ENCODE measurements around the gene ROS1. TPM values are rescaled to one million over a fixed set of nuclear protein-coding genes. Genes with fewer than 3 reads are reported as not detected.
"Not testable (repeated sequence)": the region's sequence is repeated elsewhere in the genome, so short reads cannot be mapped to it uniquely, and the experiment has no call there.

Gene ROS1
- polyA plus RNA-seq (2013), result not detected

DNA sequence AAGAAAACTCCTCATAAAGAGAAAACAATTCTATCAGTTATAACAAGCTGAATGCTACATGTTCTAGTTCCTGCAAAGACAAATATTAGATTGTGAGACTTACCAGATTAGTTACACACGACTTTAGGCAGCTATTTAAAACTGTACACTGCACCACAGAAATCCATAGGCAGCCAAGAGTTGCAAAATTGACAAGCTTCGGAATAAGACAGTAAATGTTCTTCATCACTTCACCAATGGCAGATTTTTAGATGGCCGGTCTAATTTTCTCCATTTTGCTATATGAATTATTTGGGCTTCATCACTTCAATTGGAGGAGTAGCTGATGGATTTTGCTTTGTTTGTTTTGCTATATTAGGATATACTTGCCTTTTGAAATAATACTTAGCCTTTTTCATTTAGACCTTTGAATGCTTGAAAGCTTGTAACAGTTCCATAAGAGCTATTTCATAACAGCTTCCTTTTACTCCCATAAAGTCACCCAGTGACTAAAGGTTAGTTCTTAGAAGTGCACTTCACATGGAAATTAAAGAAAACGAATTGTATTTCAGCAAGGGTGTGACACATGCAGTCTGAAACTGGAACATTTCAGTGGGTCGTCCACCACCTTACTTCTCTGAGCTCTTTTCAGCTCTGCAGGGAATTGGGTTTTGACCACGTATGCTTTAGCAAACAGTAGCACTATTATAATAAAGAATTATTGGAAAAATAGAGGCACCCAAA is at the start of gene ROS1:
ROS1 (minus strand) TSS at position 512 of the 723 bp plus-strand sequence; CDS start at position 226, 286 bp downstream.
- Histone ChIP-seq H3K4me3 (ENCODE audit: control insufficient read depth in 1 of 7, extremely low read depth in 1 of 7, insufficient read depth in 4 of 7, low read depth in 2 of 7, low read length in 6 of 7) (no peak within 1 kb of the TSS), H3K27me3 (replicated peaks in 2 of 5; ENCODE audit: control insufficient read depth in 4 of 5, insufficient read depth in 5 of 5, low read length in 4 of 5) (peaks cover 0 to 4% (median 0%) of the 10 kb centered on the region in 5 experiments), H3K4me1 (ENCODE audit: control extremely low read depth in 1 of 4, control insufficient read depth in 4 of 4, insufficient read depth in 4 of 4, low read length in 3 of 4) (no peaks in the 10 kb centered on the region), H3K9me3 (ENCODE audit: control extremely low read depth in 1 of 5, control insufficient read depth in 4 of 5, insufficient read depth in 2 of 5, low read depth in 1 of 5, low read length in 4 of 5) (no peaks in the 10 kb centered on the region), H3K36me3 (ENCODE audit: control insufficient read depth in 4 of 4, insufficient read depth in 4 of 4, low read length in 3 of 4) (no peaks in the 10 kb centered on the region), H3K27ac (ENCODE audit: insufficient read depth in 1 of 2, low read depth in 1 of 2, low read length in 2 of 2, poor library complexity in 1 of 2, severe bottlenecking in 2 of 2) (no peak within 1 kb of the TSS)
- CTCF ChIA-PET, result interaction anchor here (0.6 to 2.0 kb wide), 3 partner anchors 9 to 145 kb away, joined by 3 to 6 read pairs (median 4); no protein-coding TSS in a partner anchor
- POLR2A ChIA-PET, result no interaction called here
- DNase-seq, result no peak
- WGBS (ENCODE audit: insufficient coverage), result 91% methylated on average over 2 of the region's 6 CpGs

DNA sequence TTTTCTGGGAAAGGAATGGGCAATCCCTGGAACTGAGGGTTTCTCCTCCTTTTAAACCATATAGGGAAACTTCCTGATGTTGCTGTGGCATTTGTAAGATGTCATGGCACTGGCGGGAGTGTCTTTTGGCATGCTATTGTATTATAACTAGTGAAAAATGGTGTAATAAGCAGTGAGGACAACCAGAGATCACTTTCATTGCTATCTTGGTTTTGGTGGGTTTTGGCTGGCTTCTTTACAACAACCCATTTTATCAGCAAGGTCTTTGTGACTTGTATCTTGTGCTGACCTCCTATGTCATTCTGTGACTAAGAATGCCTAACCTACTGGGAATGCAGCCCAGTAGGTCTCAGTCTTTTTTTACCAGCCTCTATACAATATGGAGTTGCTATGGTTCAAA is 47.7 kb upstream of the ROS1 start:
- CTCF ChIA-PET, result no interaction called here
- WGBS (ENCODE audit: insufficient coverage), result no CpG with 5 or more reads among the region's 1 CpG
- peaks cover 0 to 10% (median 7%) of the 10 kb centered on the region in 4 experiments for H3K4me1 ChIP-seq (ENCODE audit: control extremely low read depth in 1 of 4, control insufficient read depth in 4 of 4, insufficient read depth in 4 of 4, low read length in 3 of 4)

DNA sequence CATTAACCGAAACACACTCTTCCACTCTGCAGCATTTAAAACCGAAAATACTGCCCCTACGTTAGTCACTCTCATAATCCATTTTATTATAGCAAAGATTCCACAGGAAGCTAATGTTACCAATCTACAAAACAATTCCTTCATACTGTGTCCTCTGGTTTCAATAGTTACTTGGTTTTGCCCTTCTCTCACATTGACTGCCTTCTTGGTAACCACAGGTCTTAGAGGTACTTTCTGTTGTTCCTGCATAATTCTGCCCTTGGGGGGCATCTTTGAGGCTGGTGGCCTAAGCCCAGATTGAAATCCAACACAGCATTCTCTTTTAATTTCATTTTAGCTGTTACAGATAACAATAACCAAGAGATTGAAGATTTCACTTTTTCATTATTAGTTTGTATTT is 46.9 kb upstream of the ROS1 start:
- ChIA-PET POLR2A (no interaction called here), CTCF (no interaction called here)
- peaks cover 0 to 10% (median 7%) of the 10 kb centered on the region in 4 experiments for H3K4me1 ChIP-seq (ENCODE audit: control extremely low read depth in 1 of 4, control insufficient read depth in 4 of 4, insufficient read depth in 4 of 4, low read length in 3 of 4)
- H3K4me3 ChIP-seq (ENCODE audit: control insufficient read depth in 1 of 7, extremely low read depth in 1 of 7, insufficient read depth in 4 of 7, low read depth in 2 of 7, low read length in 6 of 7), result no peak overlapping the region
- DNase-seq, result no peak
- no peak overlapping the region for H3K27ac ChIP-seq (ENCODE audit: insufficient read depth in 1 of 2, low read depth in 1 of 2, low read length in 2 of 2, poor library complexity in 1 of 2, severe bottlenecking in 2 of 2)
- H3K27me3 ChIP-seq (replicated peaks in 2 of 5; ENCODE audit: control insufficient read depth in 4 of 5, insufficient read depth in 5 of 5, low read length in 4 of 5), result no peaks in the 10 kb centered on the region
- H3K9me3 ChIP-seq (ENCODE audit: control extremely low read depth in 1 of 5, control insufficient read depth in 4 of 5, insufficient read depth in 2 of 5, low read depth in 1 of 5, low read length in 4 of 5), result no peaks in the 10 kb centered on the region
- no peaks in the 10 kb centered on the region for H3K36me3 ChIP-seq (ENCODE audit: control insufficient read depth in 4 of 4, insufficient read depth in 4 of 4, low read length in 3 of 4)
- WGBS (ENCODE audit: insufficient coverage), result 96% methylated on average over 3 of the region's 3 CpGs

More for the DNA sequence above, 47.7 kb upstream of the ROS1 start:
- Histone ChIP-seq H3K9me3 (ENCODE audit: control extremely low read depth in 1 of 5, control insufficient read depth in 4 of 5, insufficient read depth in 2 of 5, low read depth in 1 of 5, low read length in 4 of 5) (no peaks in the 10 kb centered on the region), H3K4me3 (ENCODE audit: control insufficient read depth in 1 of 7, extremely low read depth in 1 of 7, insufficient read depth in 4 of 7, low read depth in 2 of 7, low read length in 6 of 7) (no peak overlapping the region), H3K36me3 (ENCODE audit: control insufficient read depth in 4 of 4, insufficient read depth in 4 of 4, low read length in 3 of 4) (no peaks in the 10 kb centered on the region), H3K27ac (ENCODE audit: insufficient read depth in 1 of 2, low read depth in 1 of 2, low read length in 2 of 2, poor library complexity in 1 of 2, severe bottlenecking in 2 of 2) (no peak overlapping the region), H3K27me3 (replicated peaks in 2 of 5; ENCODE audit: control insufficient read depth in 4 of 5, insufficient read depth in 5 of 5, low read length in 4 of 5) (no peaks in the 10 kb centered on the region)
- POLR2A ChIA-PET, result interaction anchor here (0.5 kb wide), 1 partner anchor 74 kb away, joined by 3 read pairs; no protein-coding TSS in a partner anchor
- no peak for DNase-seq

DNA sequence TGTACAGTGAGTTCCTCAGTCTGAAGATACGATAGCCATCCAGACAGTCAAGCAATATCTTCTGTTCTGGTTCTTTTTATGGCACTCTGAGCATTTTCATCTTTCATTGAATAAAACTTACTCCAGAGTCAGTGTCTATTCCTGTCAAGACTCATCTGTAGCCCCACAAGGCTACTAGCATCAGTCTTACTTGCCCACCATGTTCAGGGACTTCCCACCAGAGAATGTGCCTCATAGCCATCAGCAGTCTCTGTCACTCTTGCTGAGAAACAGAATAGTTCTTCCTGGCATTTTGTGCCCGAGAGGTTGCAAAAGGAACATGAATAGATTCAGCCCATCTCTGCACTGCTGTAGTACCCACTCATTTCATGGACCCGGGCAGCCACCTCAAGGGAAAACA is 44.0 kb upstream of the ROS1 start:
- CTCF ChIA-PET, result no interaction called here
- DNase-seq, result no peak

DNA sequence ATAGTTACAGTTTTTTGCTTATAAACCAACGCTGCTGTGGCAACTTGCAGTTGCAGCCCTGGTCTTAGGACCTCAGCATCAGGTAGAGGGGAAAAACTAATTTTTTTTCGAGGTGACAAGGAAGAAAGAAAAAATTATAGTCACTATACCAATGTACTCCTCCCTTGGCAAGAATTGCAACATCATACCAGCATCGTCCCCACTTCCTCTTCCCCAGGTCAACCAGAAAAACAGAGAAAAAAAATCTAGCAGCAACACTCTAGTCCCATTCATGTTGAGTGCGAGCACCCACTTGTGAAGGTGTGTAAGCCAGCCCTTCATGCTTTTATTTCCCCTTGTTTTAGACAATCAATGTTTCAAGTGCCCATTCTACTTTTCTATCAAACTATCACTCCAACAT is 43.6 kb upstream of the ROS1 start:
- ChIA-PET CTCF (interaction anchor here (0.9 to 1.7 kb wide), 3 partner anchors 10 to 82 kb away, joined by 3 to 13 read pairs (median 3); no protein-coding TSS in a partner anchor), POLR2A (no interaction called here)
- peak in 2 of 3 donors; percentile 69 to 73 for DNase-seq

More for the DNA sequence above, 44.0 kb upstream of the ROS1 start:
- no peaks in the 10 kb centered on the region for H3K9me3 ChIP-seq (ENCODE audit: control extremely low read depth in 1 of 5, control insufficient read depth in 4 of 5, insufficient read depth in 2 of 5, low read depth in 1 of 5, low read length in 4 of 5)
- peaks cover 0 to 10% (median 7%) of the 10 kb centered on the region in 4 experiments for H3K4me1 ChIP-seq (ENCODE audit: control extremely low read depth in 1 of 4, control insufficient read depth in 4 of 4, insufficient read depth in 4 of 4, low read length in 3 of 4)
- POLR2A ChIA-PET, result no interaction called here
- no peak overlapping the region for H3K4me3 ChIP-seq (ENCODE audit: control insufficient read depth in 1 of 7, extremely low read depth in 1 of 7, insufficient read depth in 4 of 7, low read depth in 2 of 7, low read length in 6 of 7)
- H3K27ac ChIP-seq (ENCODE audit: insufficient read depth in 1 of 2, low read depth in 1 of 2, low read length in 2 of 2, poor library complexity in 1 of 2, severe bottlenecking in 2 of 2), result no peak overlapping the region
- WGBS (ENCODE audit: insufficient coverage), result 96% methylated on average over 3 of the region's 3 CpGs
- H3K36me3 ChIP-seq (ENCODE audit: control insufficient read depth in 4 of 4, insufficient read depth in 4 of 4, low read length in 3 of 4), result no peaks in the 10 kb centered on the region
- H3K27me3 ChIP-seq (replicated peaks in 2 of 5; ENCODE audit: control insufficient read depth in 4 of 5, insufficient read depth in 5 of 5, low read length in 4 of 5), result peaks cover 0 to 3% (median 0%) of the 10 kb centered on the region in 5 experiments

DNA sequence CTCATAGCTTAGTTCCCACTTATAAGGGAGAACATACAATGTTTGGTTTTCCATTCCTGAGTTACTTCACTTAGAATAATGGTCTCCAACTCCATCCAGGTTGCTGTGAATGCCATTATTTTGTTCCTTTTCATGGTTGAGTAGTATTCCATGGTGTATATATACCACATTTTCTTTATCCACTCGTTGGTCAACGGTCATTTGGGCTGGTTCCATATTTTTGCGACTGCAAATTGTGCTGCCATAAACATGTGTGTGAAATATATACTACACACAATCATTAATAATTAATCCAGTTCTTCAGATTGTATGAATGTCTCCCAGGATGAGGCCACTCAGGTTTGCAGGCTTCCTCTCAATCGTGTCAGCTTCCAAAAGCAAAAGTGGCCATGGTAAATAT is 42.8 kb upstream of the ROS1 start:
- CTCF ChIA-PET, result interaction anchor here (0.7 to 1.7 kb wide), 4 partner anchors 11 to 85 kb away, joined by 3 to 13 read pairs (median 3); no protein-coding TSS in a partner anchor
- DNase-seq; H3K9me3 ChIP-seq (ENCODE audit: control extremely low read depth in 1 of 5, control insufficient read depth in 4 of 5, insufficient read depth in 2 of 5, low read depth in 1 of 5, low read length in 4 of 5); H3K27me3 ChIP-seq (replicated peaks in 2 of 5; ENCODE audit: control insufficient read depth in 4 of 5, insufficient read depth in 5 of 5, low read length in 4 of 5); H3K27ac ChIP-seq (ENCODE audit: insufficient read depth in 1 of 2, low read depth in 1 of 2, low read length in 2 of 2, poor library complexity in 1 of 2, severe bottlenecking in 2 of 2); H3K4me1 ChIP-seq (ENCODE audit: control extremely low read depth in 1 of 4, control insufficient read depth in 4 of 4, insufficient read depth in 4 of 4, low read length in 3 of 4); POLR2A ChIA-PET; H3K4me3 ChIP-seq (ENCODE audit: control insufficient read depth in 1 of 7, extremely low read depth in 1 of 7, insufficient read depth in 4 of 7, low read depth in 2 of 7, low read length in 6 of 7); H3K36me3 ChIP-seq (ENCODE audit: control insufficient read depth in 4 of 4, insufficient read depth in 4 of 4, low read length in 3 of 4): not testable (repeated sequence)
- 100% methylated on average over 1 of the region's 4 CpGs for WGBS (ENCODE audit: insufficient coverage)

More for the DNA sequence above, 43.6 kb upstream of the ROS1 start:
- no peaks in the 10 kb centered on the region for H3K36me3 ChIP-seq (ENCODE audit: control insufficient read depth in 4 of 4, insufficient read depth in 4 of 4, low read length in 3 of 4)
- H3K9me3 ChIP-seq (ENCODE audit: control extremely low read depth in 1 of 5, control insufficient read depth in 4 of 5, insufficient read depth in 2 of 5, low read depth in 1 of 5, low read length in 4 of 5), result no peaks in the 10 kb centered on the region
- no peak overlapping the region for H3K4me3 ChIP-seq (ENCODE audit: control insufficient read depth in 1 of 7, extremely low read depth in 1 of 7, insufficient read depth in 4 of 7, low read depth in 2 of 7, low read length in 6 of 7)
- peaks cover 0 to 3% (median 0%) of the 10 kb centered on the region in 5 experiments for H3K27me3 ChIP-seq (replicated peaks in 2 of 5; ENCODE audit: control insufficient read depth in 4 of 5, insufficient read depth in 5 of 5, low read length in 4 of 5)
- no peak overlapping the region for H3K27ac ChIP-seq (ENCODE audit: insufficient read depth in 1 of 2, low read depth in 1 of 2, low read length in 2 of 2, poor library complexity in 1 of 2, severe bottlenecking in 2 of 2)
- peaks cover 0 to 10% (median 7%) of the 10 kb centered on the region in 4 experiments for H3K4me1 ChIP-seq (ENCODE audit: control extremely low read depth in 1 of 4, control insufficient read depth in 4 of 4, insufficient read depth in 4 of 4, low read length in 3 of 4)
- WGBS (ENCODE audit: insufficient coverage), result 73% methylated on average over 1 of the region's 4 CpGs

DNA sequence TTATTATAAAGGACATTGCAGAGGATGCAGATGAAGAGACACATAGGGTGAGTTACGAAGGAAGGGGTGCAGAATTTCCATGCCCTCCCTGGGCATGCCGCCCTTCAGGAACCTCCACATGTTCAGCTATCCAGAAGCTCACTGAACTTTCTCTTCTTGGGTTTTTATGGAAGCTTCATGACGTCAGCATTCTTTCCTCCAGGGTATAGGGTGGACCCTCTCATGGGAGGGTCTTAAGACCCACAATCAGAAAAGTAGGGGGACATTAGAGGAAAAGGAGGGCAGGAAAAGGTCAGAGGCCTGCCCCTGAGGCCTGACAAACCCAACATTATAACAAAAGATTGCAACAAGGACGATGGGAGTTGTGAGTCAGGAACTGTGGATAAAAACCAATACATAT is 42.1 kb upstream of the ROS1 start:
- Histone ChIP-seq H3K27me3 (replicated peaks in 2 of 5; ENCODE audit: control insufficient read depth in 4 of 5, insufficient read depth in 5 of 5, low read length in 4 of 5) (peaks cover 0 to 3% (median 0%) of the 10 kb centered on the region in 5 experiments), H3K9me3 (ENCODE audit: control extremely low read depth in 1 of 5, control insufficient read depth in 4 of 5, insufficient read depth in 2 of 5, low read depth in 1 of 5, low read length in 4 of 5) (no peaks in the 10 kb centered on the region), H3K27ac (ENCODE audit: insufficient read depth in 1 of 2, low read depth in 1 of 2, low read length in 2 of 2, poor library complexity in 1 of 2, severe bottlenecking in 2 of 2) (no peak overlapping the region), H3K4me1 (ENCODE audit: control extremely low read depth in 1 of 4, control insufficient read depth in 4 of 4, insufficient read depth in 4 of 4, low read length in 3 of 4) (peaks cover 0 to 10% (median 7%) of the 10 kb centered on the region in 4 experiments), H3K36me3 (ENCODE audit: control insufficient read depth in 4 of 4, insufficient read depth in 4 of 4, low read length in 3 of 4) (no peaks in the 10 kb centered on the region), H3K4me3 (ENCODE audit: control insufficient read depth in 1 of 7, extremely low read depth in 1 of 7, insufficient read depth in 4 of 7, low read depth in 2 of 7, low read length in 6 of 7) (no peak overlapping the region)
- ChIA-PET POLR2A (no interaction called here), CTCF (interaction anchor here (0.6 to 1.7 kb wide), 5 partner anchors 11 to 168 kb away, joined by 3 to 13 read pairs (median 3); no protein-coding TSS in a partner anchor)
- no peak for DNase-seq
- 100% methylated on average over 2 of the region's 4 CpGs for WGBS (ENCODE audit: insufficient coverage)

Measured in common myeloid progenitor, CD34-positive (primary cell).